T-helper 22 cell (primary cell): ENCODE data around the gene PRICKLE4.
"Not testable (repeated sequence)": the region's sequence is repeated elsewhere in the genome, so short reads cannot be mapped to it uniquely, and the experiment has no call there.

Experiments used
- DNase-seq: peaks from one replicate; pipeline ENCODE4 v3.0.0-alpha.2; 2020; ENCODE audit warnings: low read depth

PRICKLE4 gene

DNA sequence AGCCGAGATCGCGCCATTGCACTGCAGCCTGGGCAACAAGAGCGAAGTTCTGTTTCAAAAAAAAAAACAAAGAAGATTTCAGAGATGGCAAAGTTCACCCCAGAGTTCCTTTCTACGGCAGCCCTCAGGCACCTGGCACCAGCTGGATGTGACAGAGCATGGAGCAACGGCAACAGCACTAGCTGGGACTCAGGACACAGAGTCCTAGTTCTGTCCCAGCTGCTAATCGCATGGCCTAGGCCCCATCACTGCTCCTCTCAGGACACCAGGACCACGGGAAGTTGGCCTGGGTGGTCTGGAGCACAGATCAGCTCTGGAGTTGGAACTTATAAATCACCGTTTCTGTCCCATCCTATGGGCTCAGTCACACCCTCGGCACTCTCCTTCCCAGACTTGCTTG is 34.5 kb upstream of the PRICKLE4 start:
- DNase-seq = no peak

DNA sequence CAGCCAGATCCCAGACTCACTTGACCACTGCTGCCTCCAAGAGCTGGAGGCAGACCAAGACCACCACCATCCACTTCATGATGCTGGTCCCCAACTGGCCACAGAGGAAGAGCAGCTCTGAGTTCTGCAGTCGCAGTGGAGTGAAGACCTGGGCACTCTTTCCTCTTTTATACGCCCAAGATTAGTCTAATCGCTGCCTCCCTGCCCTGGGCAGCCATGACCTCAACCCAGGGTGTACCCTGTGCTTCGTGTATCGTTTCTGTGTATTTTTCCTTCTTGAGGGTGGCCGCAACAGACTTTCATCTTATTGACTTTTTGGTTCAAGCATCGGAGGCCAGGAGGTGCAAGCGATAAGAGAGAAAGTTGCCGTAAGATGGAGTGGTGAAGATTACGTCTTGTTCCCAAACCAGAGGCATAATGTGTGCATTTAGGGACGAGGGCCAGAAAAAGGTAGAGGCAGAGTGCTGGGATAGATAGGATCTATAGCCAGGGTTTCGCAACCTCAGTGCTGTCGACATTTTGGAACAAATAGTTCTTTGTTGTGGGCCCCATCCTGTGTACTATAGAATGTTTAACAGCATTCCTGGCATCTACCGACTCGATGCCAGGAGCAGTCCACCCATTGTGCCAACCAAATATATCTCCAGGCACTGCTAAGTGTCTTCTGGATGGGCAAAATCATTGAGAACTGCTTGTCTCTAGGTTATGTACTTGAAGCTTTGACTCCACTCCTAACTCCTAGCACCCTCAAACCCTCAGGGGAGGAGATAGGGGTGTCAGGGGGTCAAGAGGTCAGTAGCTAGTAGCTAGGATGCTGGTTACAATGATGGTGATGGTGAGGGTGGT is 33.1 kb upstream of the PRICKLE4 start, which contains the start of gene PGC:
Gene PGC (minus strand): TSS at position 142 of the 846 bp plus-strand sequence. CDS start 63 bp downstream, at position 79.
- DNase-seq = no peak

DNA sequence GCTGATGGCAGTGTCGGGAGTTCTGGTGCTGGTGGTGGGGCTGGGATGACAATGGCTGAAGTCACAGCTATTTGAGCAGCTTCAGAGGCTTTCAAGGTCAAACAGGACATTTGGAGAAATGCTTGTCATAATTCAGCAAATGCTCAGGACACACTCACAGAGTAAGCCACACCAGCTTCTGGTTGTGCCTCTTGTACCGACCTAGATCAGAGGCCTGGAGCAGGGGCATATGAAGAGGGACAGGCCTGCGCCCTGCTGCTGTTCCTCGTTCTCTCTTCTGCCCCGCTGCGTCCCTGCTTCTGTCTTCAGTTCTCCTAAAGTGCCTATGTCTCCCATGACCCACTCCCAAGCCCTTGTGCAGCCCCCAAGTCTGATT is 32.5 kb upstream of the PRICKLE4 start:
- no peak for DNase-seq

DNA sequence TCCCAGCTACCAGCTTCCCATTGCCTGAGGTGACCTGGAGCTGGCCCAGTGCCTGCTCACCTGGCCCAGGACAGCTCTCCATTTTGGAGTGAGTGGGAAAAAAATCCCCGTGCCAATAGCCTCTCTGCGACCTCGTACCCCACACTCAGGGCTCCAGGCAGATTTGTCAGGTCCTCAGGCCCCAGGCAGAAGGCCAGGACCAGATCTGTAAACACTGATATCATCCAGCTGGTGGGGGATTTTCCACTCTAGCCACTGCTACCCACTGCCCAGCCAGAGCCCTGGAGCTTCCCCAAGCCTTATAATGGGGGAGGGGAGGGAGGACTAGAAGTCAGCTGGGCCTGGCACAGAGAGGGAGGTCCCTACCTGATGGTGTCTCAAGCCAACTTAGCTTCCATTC is 32.0 kb upstream of the PRICKLE4 start:
- DNase-seq = no peak

DNA sequence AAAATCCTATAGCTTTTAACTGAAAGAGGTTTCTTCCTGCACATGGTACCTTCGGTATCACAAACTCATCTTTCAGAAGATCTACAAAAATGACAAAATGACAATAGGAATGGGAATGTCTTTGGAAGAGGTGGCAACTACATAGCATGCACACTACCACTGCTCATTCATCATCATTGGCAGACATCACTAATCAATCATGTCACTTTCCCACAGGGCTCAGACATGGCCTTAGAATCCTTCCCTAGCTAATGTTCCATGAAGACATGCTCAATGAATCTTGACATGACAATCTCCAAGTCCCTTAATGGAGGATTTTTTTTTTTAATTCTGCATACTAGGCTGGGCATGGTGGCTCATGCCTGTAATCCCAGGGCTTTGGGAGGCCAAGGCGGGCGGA is 30.2 kb upstream of the PRICKLE4 start:
- no peak for DNase-seq

DNA sequence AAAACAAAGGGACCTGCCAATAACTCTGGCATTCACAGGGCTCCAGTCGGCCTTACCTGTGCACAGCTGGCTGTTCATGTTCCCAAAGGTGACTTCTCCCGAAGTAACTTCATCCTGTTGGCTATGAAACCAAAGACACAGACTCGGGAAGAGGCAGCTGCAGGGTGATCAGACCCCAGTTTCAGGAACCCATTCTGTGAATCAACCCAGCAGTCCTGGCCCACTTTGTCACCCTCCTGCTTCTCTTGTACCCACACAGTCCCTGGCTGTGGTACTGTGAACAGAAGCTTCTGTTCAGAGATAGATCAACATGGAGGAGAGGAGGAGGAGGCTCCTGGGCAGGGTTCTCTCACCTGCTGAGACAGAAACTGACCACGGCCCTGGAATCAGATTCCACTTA is 24.7 kb upstream of the PRICKLE4 start:
- DNase-seq = no peak

DNA sequence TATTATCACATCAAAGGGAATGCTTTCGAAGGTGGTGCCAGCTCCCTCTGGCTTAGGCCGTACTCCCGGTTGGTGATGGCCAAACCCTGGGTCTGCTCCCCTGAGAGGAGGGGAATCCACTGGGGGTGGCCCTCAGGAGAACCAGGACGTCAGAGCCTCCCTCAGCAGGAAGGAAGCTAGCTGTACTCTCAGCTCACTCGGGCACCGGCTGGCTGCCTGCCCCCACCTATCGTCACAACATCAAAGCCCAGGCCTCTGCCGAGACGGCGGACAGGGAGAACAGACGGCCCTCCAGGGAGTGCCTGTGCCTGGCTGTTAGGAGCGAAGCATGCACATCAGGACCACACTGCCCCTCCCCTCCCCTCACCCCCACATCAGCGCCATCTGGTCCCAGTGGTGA is 24.2 kb upstream of the PRICKLE4 start:
- DNase-seq = no peak

DNA sequence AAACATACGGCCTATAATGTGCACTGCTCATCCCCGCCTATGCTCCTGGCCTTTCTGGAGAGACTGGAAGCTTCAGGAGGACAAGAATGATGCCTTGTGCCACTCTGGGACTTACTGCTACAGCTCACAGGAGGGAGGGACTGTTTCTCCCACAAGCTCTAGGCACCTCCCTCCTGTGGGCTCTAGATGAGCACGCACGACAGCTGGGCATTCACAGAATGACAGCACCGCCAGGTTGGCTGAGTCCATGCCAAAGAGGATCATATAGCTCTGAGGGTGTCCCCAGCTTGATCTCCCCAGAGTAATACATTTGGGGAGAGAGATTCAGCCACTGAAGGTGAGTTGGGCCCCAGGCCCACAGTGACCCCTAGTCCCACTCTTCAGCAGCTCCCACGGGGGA is 23.3 kb upstream of the PRICKLE4 start:
- DNase-seq = no peak

DNA sequence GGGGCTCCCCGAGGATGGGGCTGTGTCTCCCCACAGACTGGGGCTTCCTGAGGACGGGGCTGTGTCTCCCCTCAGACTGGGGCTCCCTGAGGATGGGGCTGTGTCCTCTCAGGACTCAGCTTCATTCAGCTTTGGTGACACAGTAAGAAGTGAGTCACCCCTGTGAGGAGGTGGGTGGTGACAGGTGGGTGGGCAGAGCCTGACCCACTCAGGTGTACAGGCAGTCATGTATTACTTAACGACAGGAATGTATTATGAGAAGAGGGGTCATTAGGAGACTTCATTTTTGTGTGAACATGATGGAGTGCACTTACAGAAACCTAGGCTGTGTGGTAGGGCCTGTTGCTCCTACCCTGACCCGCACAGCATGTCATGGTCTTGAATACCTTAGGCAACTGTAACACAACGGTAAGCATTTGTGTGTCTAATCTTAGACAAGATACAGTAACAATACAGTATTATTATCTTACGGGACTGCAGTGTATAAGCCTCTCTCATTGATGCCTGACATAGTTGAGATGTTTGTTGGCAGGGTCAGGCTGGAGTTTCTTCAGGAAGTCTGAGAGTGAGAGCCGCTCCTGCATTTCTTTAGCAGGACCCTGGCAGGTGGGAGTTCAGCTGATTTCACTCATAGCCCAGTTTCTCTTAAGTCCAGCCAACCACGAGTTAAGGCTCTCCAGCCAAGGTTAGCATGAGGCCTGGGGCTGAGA is 22.5 kb upstream of the PRICKLE4 start:
- DNase-seq = no peak

DNA sequence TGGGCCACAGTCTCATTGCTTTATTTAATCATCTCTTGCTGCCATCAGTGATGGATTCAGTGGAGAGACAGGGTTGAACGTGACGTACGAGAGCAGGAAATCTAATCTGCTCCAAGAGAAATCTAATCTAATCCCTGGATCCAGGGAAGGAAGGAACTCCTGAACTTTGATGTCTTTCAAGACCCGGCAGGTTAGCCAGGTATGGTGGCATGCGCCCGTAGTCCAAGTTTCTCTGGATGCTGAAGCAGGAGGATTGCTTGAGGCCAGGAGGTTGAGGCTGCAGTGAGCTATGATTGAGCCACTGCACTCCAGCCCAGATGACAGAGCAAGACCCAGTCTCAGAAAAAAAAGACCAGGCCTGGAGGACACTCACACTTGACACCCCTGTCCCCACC is 21.9 kb upstream of the PRICKLE4 start:
- DNase-seq = no peak

DNA sequence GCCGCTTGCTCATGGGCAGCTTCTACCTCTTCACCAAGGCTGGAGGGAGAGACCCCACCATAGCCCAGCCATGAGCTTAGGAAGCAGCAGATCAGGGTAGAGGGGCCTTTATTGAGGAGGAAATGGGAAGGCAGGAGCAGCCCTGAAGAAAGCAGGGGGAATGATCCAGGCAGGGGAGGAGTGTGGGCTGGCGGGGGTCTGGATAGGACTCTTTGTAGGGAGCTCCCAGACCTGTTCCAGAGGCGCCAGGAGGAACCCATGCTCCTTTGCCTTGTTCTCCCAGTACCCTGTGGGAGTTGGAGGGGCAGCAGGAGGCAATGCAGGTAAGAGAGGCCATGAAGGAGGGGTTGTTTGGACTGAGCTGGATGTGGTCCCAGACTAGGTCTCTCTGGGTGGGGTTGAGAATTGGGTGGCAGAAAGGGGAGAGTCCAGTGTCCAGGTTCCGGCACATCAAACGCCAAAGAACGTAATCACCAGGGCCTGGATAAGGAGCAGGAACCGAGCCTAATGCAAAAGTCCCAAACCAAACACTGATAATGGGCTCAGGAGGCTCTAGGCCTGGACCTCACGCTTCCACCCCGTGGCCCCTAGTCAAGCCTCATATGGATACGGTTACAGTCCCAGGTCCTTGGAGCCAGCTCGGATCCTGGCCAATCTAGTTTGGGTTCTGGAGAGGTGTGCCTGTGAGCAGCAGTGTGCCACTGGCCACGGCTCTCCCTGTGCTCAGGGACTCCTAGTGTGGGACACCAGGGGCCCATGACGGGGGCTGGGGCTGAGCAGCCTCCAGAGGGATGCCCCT is 21.3 kb upstream of the PRICKLE4 start:
- no peak for DNase-seq

DNA sequence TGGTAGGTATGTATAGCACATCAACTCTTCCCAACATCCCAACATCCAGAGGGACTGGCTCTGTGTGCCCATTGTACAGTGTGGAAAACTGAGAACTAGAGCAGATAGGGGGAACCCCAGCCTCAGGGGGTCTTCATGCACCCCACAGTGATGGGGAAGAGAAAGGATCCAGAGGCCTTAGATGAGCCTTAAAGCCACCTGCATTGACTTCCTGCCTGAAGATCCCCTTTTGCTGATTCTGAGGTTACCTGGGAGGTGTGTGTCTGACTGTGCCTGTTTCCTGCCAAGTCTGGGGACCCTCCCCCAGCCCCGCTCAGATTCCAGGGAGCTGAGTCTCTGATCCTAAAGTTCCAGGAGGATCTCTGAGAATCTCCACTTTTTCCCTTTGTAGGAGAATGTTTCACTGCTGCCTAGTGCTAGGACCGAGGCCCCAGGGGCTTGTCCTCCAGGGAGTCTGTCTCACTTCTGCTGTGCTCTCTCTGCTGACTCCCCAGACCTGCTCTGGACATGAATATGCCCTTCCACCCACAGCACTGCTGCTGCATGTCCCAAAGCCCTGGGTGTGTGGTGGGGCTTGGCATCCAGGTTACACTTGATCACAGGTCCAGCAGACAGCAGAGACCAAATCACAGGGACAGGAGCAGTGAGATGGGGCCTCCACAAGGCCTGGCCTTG is 20.5 kb upstream of the PRICKLE4 start:
- DNase-seq = no peak

DNA sequence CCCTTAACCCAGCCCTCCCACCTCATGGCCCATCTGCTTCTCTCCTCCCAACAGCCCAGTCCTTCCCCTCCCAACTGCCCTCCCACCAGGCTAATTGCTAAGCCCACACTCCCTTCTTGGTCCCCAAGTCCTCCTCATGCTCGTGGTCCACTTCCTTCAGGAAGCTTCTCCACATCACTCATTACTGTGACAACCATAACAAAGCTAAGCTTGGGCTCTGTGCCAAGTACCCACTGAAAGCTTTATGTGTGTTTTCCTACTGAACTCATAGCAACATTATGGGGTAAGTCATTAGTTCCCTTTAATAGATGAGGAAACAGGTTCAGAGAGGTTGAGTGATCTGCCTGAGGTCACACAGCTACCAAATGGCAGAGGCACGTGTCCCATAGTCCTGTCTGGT is 17.1 kb upstream of the PRICKLE4 start:
- no peak for DNase-seq

DNA sequence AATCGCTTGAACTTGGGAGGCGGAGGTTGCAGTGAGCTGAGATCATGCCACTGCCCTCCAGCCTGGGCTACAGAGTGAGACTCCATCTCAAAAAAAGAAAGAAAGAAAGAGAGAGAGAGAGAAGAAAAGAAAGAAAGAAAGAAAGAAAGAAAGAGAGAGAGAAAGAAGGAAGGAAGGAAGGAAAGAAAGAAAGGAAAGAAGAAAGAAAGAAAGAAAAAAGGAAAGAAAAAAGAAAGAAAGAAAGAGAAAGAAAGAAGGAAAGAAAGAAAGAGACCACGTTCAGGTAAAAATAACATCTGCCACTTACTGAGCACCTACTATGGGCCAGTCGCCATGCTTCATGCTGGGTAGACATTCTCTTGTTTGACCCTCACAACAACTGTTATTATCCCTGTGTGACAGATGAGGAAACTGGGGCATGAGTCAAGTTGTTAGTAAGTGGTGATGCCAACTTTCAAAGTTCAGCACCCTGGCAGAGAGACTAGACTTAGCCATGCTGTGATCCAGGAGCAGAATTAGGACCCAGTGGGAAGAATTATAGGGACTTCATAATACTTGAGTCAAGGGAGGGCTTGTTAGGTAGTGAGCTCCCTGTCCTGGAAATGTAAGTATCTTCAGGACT is 14.4 kb upstream of the PRICKLE4 start:
- not testable (repeated sequence) for DNase-seq

DNA sequence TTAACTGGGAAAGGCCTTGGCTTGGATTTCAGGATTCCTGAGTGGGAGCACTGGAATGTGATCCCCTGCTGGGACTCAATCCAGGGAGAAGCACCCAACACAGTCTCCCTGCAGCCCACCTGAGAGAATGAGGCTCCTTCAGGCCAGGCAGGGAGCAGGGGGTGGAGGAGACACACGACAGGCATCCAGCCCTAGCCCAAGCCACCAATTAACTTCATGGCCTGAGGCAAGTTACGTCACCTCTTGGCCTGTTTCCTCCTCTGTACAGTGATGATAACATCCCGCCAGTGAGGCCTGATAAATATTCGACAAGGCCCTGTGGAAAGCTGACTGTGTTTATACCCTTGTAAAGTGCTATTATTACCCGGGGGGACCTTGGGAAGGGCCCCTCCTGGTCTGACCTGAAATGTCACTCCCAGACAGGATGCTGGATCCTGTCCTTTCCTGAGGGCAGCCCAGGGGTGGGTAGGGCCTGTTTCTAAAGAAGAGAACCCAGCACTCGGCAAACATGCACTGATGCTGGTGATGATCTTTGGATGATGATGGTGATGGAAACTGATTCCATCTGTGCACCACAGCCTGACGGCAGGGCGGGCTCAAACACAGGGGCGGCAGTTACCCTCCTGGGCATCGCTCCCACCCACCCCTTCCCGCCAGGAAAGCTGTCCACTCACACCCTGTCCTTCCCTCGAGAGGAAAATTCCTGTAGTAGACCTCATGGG is 13.3 kb upstream of the PRICKLE4 start:
- DNase-seq = no peak

DNA sequence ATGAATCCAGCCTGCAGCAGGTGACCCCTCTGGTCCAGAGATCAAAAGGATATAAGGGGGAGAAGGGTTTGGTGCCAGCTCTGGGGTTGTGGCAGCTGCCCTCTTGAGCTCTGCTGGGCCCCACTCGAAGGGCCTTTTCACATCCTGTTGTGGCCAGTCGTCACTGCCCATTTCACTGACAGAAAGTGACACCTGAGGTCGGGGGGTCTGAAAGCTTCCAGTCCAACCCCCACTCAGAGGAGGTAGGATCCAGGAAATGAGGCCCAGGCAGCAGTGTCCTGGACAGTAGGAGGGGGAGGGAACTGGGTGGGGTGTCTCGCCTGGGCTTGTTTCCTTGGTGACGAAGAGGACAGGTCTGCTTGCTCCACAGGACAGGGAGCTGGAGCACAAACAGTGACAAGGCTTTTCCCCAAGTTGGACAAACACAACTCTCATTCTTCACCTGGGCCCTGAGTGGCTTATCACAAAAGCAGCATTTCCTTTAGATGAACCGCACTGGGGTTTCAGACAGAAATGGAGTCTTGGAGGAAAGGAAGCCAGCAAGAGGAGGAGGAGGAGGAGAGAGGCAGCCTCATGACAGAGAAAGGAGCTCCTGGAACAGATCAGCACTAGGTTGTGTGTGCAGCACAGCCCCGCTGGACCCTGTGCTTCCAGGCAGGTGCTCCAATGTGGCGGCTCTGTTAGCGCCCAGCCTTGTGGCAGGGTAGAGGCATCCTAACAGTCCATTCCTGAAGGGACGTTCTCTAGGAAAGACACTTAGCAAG is 11.9 kb upstream of the PRICKLE4 start:
- DNase-seq = no peak

DNA sequence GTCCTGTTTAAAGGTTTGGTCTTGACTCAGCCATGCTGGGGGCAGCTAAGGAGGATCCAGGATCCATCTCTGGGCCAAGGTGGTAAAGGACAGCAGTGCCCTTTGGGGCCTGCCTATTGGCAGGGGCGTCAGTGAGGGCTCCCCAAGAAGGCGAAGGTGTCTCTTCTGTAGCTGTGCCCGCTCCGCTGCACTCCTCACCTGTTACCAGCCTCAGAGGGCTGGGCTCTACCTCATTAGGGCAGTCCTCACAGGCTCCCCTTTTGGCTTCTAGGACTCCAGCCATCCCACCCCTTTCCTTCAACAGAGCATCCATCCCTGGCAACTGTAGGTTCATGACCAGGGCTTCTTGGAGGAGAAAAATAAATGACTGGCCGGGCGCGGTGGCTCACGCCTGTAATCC is 11.2 kb upstream of the PRICKLE4 start:
- no peak for DNase-seq

DNA sequence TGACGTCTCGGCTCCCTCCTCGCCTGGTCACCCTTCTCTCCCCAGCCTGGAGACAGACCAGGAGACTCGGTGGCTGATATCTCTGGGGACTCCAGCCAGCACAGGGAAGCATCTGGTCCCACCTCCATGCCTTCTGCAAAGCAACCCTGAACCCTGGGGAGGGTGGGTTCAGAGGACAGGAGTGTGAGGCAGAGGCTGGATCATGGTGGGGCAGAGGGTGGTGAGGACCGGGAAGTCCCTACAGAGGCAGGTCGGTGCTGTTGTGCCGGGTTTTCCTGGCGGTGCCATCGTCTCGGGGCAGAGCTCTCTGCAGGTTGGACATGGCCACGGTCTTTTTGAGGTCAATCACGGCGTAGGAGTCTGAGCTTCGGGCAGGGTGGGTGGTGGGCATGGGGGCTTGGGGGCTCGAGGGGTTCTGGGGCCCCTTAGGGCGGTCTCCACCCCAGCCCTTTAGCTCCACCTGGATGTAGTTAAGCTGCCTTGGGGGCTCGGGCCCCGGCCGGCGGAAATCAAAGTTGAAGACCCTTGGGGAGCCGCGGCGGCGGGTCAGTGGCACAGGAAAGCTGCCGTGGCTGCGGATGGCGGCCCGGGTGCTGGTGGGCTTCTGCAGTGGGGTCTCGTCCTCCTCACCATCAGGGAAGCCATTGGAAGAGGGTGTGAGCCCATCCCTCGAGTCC is 10.1 kb upstream of the PRICKLE4 start:
- no peak for DNase-seq
